Activated CD4-positive, alpha-beta T cell treated with anti-CD3 and anti-CD28 coated beads, Interleukin-2, amount 50 U/mL, for 4 hours (primary cell): ENCODE data around the gene TRAPPC10.

Source experiments
- DNase-seq, 2 experiments: peaks; one replicate each; pipeline ENCODE4 v3.0.0-alpha.2; 2020

The TRAPPC10 gene

GRCh38 chr21:44047996-44048560 lies 36.0 kb downstream of the TRAPPC10 start:
- no peak for DNase-seq

GRCh38 chr21:44049182-44049581 lies 37.1 kb downstream of the TRAPPC10 start:
- no peak for DNase-seq

- DNase-seq, result no peak
Observed at GRCh38 chr21:44049606-44050005, 37.5 kb downstream of the TRAPPC10 start.

DNA sequence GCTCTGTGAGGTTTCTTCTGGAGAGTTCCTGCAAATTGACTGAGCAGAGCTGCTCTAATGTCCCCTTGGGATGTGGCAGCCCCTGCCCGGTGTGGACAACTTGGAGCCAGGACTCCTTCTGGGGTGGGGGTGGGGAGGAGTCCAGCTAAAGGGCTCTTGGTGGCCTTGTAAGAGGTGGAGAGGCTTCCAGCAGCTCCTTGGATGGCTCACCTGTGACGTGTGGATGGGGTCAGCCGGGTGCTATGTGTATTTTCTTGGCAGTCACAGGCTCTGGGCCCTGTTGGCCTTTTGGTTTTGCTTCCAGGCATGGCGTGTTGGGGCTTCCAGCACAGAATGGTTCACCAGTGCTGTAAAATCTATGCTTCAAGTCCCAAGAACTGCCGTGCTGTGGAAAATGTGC lies 38.2 kb downstream of the TRAPPC10 start:
- DNase-seq, result no peak

DNA sequence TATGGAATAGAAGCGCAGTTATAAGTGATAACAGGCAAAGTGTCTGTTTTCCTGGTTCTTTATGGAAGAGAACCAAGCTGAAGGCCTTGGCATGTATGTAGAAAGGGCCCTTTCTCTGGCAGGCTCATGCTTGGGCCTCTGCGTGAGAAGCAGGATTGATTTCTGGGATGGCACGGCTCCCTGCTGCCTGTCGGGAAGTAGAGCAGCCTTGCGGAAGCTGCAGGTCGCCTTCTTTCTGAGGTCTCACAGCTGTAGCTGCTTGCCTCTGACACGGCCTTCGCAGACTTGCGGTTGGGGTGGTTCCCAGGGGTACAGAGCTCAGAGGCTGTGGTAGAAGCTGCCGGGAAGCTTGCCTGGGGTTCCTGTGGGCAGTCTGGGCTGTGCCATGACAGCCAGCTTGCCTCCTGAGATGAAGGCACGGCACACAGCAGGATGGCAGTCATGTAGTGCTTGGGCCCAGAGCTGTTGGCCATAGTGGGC lies 39.4 kb downstream of the TRAPPC10 start:
- no peak for DNase-seq

DNA sequence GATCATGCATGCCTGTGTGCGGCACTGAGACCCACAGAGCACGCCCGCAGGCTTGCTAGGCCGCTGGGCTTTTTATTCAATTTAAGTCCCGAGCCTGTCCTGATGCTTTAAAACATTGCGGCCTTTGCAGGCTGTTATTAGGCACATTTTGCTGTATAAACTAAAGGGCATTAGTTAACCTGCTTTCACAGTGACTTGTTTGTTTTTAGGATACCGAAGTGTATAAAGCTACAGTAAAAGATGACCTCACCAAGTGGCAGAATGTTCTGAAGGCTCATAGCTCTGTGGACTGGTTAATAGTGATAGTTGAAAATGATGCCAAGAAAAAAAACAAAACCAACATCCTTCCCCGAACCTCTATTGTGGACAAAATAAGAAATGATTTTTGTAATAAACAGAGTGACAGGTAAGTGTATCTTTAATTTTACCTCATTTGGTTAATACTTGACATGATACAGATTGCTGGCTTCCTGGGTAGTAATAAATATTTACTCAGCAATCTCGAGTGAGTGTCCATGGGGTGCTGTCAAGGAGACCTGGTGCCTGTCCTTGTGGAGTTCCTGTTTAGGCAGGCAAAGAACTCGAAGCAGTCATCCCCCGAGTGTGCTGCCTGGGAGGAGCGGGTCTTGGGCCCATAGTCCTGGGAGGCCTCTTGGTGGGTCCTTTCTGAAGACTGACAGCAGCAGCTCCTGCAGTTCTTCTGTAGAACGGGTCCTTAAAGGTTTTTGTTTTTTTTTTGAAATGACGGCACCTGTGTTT lies 40.1 kb downstream of the TRAPPC10 start:
- DNase-seq, result no peak

DNA sequence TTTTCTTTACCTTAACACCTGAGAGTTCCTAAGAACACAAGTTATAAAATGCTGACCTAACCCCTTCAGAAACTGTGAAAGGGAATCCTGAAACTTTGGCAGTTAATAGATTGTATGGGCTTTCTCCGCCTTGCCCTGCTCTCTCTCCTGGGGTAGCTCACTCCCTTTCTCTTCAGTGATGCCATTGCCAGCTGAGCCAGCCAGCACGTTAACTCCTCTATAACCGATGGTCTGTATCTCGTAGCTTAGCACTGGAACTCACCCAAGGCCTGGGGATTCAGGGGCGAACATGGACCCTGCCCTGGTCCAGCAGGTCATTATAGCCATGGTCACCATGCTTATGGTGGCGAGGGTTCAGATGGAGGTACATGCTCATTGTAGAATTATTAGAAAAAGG lies 40.7 kb downstream of the TRAPPC10 start:
- no peak for DNase-seq

- DNase-seq, result no peak
Observed at GRCh38 chr21:44053567-44053966, 41.5 kb downstream of the TRAPPC10 start.

GRCh38 chr21:44054710-44055109 lies 42.6 kb downstream of the TRAPPC10 start:
- DNase-seq, result no peak

- DNase-seq, result no peak
Observed at GRCh38 chr21:44057055-44057454, 44.9 kb downstream of the TRAPPC10 start.

GRCh38 chr21:44057960-44058651 lies 46.0 kb downstream of the TRAPPC10 start:
- no peak for DNase-seq

- DNase-seq, result no peak
Observed at GRCh38 chr21:44058652-44058964, 46.5 kb downstream of the TRAPPC10 start.

DNA sequence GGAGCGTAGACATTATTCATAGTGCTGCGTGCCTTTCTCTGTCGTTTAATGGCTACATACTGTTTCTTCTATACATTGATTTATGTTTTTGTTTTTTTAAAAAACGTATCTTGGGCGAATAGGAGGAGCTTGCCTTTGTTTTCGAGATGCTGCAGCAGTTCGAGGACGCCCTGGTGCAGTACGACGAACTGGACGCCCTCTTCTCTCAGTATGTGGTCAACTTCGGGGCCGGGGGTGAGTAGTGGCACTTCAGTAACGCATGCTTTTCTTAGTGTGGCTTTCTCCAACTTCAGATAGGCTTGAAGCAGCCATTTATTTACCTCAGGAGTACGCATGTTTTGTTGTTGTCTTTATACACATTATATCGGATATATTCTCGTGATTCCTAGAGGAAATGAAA lies 46.9 kb downstream of the TRAPPC10 start:
- no peak for DNase-seq

GRCh38 chr21:44059710-44060109 lies 47.6 kb downstream of the TRAPPC10 start:
- DNase-seq, result no peak

DNA sequence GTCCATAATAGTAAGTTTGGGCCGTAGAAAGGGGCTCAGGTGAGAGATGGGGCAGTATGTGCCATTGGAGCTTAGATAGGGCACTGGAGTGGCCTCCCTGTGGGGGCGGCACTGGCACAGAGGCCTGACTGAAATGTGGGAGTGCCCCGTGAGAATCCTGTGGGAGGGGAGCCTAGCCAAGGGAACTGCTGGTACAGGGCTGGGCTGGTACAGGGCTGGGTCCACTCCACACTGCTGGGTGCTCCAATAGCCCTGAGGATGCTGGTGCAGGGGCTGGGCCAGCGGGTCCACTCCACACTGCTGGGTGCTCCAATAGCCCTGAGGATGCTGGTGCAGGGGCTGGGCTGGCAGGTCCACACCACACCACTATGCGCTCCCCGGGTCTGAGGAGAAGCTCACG lies 50.3 kb downstream of the TRAPPC10 start:
- DNase-seq, result no peak

DNA sequence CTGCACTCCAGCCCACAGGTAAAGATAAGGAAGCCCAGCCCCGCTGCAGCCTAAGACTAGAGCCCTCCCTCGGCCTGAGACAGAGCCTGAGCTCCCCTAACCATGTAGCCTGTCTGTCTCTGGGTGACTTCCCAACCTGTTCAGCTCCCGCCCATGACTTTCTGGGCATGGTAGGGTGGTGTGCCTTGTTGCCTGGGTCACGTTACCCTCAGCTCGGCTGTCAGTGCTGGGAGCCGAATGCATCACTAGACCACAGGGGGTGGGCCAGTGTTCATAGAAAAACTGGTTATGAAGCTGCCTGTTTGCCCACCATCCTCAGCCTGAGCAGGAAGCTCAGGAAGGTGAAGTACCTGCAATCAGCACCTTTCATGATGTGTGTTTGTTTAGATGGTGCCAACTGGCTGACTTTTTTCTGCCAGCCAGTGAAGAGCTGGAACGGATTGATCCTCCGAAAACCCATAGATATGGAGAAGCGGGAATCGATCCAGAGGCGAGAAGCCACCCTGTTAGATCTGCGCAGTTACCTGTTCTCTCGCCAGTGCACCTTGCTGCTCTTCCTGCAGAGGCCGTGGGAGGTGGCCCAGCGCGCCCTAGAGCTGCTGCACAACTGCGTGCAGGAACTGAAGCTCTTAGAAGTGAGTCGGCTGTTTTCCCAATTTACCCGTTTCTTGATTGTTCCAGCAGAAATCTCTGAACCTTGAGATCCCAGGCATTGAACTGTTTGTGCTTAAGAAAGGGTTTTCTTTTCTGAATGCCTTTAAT lies 51.2 kb downstream of the TRAPPC10 start:
- no peak for DNase-seq

DNA sequence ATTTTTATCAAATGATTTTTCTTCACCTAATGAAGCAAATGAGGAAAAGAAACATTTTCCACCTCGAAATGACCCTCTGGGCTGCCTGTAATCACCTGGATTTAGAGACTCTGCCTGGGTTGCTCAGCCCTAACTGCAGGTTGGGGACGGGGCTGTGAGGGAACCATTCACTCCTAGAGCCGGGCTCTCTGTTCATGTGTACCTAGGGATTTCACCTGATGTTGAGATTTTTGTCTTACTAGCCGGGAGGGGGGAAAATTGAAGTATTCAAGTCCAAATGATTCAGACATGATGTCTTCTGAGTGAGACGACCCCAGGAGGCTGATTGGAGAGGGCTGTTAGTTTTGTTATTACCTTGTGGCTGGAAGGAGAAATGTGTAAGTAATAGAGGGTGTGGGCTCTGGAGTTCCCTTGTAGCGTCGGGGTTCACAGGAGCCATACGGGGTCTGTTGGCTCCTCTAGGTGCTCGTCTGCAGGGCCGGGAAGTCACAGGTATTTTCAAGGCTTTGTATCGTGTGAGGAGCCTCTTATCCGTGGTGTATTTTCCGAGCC lies 52.8 kb downstream of the TRAPPC10 start:
- DNase-seq, result no peak

DNA sequence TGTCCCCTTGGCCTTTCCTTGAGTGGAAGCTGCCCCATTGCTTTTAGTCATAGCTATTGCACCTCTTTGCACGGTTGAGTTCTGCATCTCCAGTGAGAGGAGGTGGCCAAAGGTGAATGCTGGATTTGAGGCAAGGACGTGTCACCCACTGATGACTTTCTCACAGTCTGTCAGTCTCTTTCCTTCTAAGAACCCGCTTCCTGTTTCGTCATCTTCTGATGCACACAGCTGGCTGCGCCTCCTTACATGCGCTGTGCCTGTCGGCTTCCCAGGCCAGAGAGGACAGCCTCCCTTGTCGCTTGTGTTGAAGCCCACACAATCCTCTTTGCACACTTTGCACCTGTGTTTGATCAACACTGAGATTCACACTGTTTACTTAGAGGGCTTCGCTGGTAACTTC lies 53.3 kb downstream of the TRAPPC10 start:
- peak; percentile 67 to 73 for DNase-seq

DNA sequence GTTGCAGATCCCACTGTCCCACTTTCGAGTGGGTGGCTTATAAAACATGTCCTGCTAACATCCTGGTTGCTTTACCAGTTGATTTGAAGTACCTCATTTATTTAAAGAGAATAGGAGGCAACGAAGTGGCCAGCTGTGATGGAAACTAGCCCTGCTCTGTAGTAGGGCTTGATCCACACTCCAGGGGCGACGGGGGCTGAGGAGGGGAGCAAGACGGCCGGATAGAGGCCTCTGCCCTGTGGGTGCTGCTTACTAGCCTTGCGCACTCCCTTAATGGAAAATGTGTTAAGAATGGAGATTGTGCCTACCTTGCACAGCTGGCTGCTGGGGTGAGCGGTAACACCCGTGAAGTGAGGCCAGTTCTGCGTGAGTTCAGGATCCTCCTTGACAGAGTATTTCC lies 54.0 kb downstream of the TRAPPC10 start:
- DNase-seq, result no peak

- no peak for DNase-seq
Observed at GRCh38 chr21:44067011-44067839, 55.1 kb downstream of the TRAPPC10 start.

- no peak for DNase-seq
Observed at GRCh38 chr21:44070391-44070790, 58.3 kb downstream of the TRAPPC10 start.
